ENCODE measurements around the gene GATAD2B. TPM values are rescaled to one million over a fixed set of nuclear protein-coding genes. Genes with fewer than 3 reads are reported as not detected.

GATAD2B gene
- total RNA-seq, 2 donors from 2014 or later: 47.8 to 51.1 TPM

DNA sequence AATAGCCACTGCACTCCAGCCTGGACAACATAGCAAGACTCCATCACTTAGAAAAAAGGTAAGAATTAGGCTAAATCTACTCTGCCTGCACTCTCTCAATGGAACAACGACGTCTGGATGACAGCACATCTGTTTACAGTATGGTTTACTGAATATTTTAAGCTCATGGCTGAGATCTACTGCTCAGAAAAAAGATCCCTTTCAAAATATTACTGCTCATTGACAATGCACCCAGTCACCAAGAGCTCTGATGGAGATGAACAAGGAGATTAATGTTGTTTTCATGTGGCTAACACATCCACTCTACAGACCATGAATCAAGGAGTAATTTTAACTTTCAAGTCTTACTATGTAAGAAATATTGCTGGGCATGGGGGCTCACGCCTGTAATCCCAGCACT is 89.6 kb downstream of the GATAD2B start:
- H3K4me1 Mint-ChIP-seq: peaks cover 9% of the 10 kb centered on the region
- H3K4me3 Mint-ChIP-seq: no peak overlapping the region
- no peaks in the 10 kb centered on the region for H3K9me3 Mint-ChIP-seq
- H3K27me3 Mint-ChIP-seq: no peaks in the 10 kb centered on the region
- ATAC-seq (replicated peaks): no peak
- H3K27ac Mint-ChIP-seq: peak overlapping the region; percentile 49
- H3K36me3 Mint-ChIP-seq (ENCODE audit: low read depth): peaks cover 40% of the 10 kb centered on the region

DNA sequence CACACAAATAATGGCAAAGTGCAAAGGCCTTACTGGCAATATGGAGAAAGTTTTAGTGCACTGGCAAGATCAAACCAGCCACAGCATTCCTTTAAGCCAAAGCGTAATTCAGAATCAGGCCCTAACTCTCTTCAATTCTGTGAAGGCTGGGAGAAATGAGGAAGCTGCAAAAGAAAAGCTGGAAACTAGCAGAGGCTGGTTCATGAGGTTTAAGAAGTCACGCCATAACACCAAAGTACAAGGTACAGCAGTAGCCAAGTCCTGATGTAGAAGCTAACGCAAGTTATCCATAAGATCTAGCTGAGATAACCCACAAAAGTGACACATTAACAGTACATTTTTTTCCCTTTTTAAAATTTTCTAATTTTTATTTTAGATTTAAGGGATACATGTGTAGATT is 90.5 kb downstream of the GATAD2B start:
- no peaks in the 10 kb centered on the region for H3K9me3 Mint-ChIP-seq
- H3K36me3 Mint-ChIP-seq (ENCODE audit: low read depth): peaks cover 41% of the 10 kb centered on the region
- peaks cover 5% of the 10 kb centered on the region for H3K4me1 Mint-ChIP-seq
- no peaks in the 10 kb centered on the region for H3K27me3 Mint-ChIP-seq
- no peak overlapping the region for H3K4me3 Mint-ChIP-seq
- H3K27ac Mint-ChIP-seq: no peak overlapping the region
- no peak for ATAC-seq (replicated peaks)

DNA sequence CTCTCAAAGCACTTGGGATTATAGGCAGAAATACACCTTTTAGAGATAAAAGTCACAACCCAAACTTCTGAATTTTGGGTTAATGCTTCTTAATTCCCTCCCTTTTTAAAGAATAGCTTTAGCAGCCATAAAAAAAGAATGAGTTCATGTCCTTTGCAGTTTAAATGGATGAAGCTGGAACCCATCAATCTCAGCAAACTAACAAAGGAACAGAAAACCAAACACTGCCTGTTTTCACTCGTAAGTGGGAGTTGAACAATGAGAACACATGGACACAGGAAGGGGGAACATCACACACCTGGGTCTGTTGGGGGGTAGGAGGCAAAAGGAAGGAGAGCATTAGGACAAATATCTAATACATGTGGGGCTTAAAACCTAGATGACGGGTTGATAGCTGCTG is 91.7 kb downstream of the GATAD2B start:
- Mint-ChIP-seq H3K4me1 (peaks cover 5% of the 10 kb centered on the region), H3K4me3 (no peak overlapping the region), H3K27me3 (no peaks in the 10 kb centered on the region), H3K36me3 (ENCODE audit: low read depth) (peaks cover 50% of the 10 kb centered on the region), H3K27ac (peak overlapping the region; percentile 51), H3K9me3 (no peaks in the 10 kb centered on the region)
- ATAC-seq (replicated peaks): no peak

GRCh38 chr1:153827168-153827964 is 95.4 kb downstream of the GATAD2B start:
- Mint-ChIP-seq H3K4me1 (no peaks in the 10 kb centered on the region), H3K36me3 (ENCODE audit: low read depth) (peaks cover 63% of the 10 kb centered on the region), H3K27ac (peak overlapping the region; percentile 77), H3K9me3 (no peaks in the 10 kb centered on the region), H3K4me3 (no peak overlapping the region), H3K27me3 (no peaks in the 10 kb centered on the region)
- peak; percentile 44 for ATAC-seq (replicated peaks)

DNA sequence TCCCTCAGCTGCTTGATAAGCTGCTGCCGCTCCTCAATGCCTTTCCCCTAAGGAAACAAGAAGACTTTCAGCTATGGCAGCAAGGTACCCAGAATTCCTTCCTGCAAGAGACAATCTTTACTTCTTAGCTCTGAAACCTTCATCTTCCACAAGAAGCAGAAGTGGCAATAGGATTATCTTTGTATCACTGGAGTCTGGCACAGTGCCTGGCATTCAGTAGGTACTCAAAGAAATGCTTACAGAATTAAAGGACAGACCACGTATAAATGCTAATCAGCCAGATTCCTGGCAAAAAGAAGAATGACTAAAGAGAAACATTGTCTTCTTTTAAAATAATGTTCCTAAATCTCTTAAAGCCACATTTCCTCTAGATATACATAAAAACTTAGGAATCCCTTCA is 103.9 kb downstream of the GATAD2B start:
- Mint-ChIP-seq H3K4me3 (no peak overlapping the region), H3K9me3 (no peaks in the 10 kb centered on the region), H3K36me3 (ENCODE audit: low read depth) (peaks cover 82% of the 10 kb centered on the region), H3K27me3 (no peaks in the 10 kb centered on the region), H3K4me1 (no peaks in the 10 kb centered on the region), H3K27ac (peak overlapping the region; percentile 53)
- ATAC-seq (replicated peaks): no peak

GRCh38 chr1:153816283-153816889 is 106.4 kb downstream of the GATAD2B start:
- Mint-ChIP-seq H3K27ac (no peak overlapping the region), H3K27me3 (no peaks in the 10 kb centered on the region), H3K9me3 (no peaks in the 10 kb centered on the region), H3K4me1 (no peaks in the 10 kb centered on the region), H3K4me3 (no peak overlapping the region), H3K36me3 (ENCODE audit: low read depth) (peaks cover 98% of the 10 kb centered on the region)
- ATAC-seq (replicated peaks): no peak

GRCh38 chr1:153805886-153806719 is 116.7 kb downstream of the GATAD2B start:
- H3K27me3 Mint-ChIP-seq: no peaks in the 10 kb centered on the region
- peaks cover 55% of the 10 kb centered on the region for H3K36me3 Mint-ChIP-seq (ENCODE audit: low read depth)
- peak; percentile 34 for ATAC-seq (replicated peaks)
- peak overlapping the region; percentile 62 for H3K27ac Mint-ChIP-seq
- no peaks in the 10 kb centered on the region for H3K9me3 Mint-ChIP-seq
- H3K4me3 Mint-ChIP-seq: peak overlapping the region; percentile 54
- peaks cover 18% of the 10 kb centered on the region for H3K4me1 Mint-ChIP-seq

DNA sequence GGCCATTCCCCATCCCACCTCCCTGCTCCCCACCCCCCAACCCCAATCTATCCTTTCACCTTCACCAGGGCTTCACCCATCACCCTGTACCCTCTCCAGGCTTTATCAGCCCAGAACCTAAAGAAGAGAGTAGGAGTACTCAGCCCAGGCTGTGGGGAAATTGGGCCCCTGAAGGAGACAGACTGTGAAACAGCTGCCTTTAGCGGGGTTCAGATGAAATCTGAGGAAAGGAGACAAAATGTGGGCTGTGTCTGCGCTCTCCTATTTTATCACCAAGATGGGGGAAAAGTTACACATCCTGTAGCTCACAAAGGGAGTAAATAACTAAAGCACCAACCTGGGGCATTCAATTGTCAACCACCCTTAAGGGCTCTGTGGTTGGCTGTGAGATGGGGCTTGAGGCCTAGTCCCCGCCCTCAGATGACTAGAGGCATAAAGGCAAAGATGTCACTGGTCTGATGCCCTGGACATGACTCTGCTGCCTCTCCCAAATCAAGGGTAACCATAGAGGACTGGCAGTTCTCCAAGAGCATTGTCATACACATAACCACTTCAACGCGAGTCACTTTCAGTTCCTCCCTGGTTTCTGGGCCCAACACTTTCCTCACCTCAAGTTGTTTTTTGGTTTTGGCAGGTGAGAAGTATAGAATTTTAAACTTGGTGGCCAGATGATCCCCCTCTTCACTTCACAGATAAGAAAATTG is 117.6 kb downstream of the GATAD2B start:
- H3K4me1 Mint-ChIP-seq: peaks cover 18% of the 10 kb centered on the region
- H3K27ac Mint-ChIP-seq: peak overlapping the region; percentile 62
- H3K36me3 Mint-ChIP-seq (ENCODE audit: low read depth): peaks cover 46% of the 10 kb centered on the region
- no peaks in the 10 kb centered on the region for H3K27me3 Mint-ChIP-seq
- H3K4me3 Mint-ChIP-seq: peak overlapping the region; percentile 54
- peak; percentile 98 for ATAC-seq (replicated peaks)
- no peaks in the 10 kb centered on the region for H3K9me3 Mint-ChIP-seq

GRCh38 chr1:153804112-153804511 is 118.7 kb downstream of the GATAD2B start:
- H3K36me3 Mint-ChIP-seq (ENCODE audit: low read depth): peaks cover 35% of the 10 kb centered on the region
- peak overlapping the region; percentile 56 for H3K27ac Mint-ChIP-seq
- ATAC-seq (replicated peaks): no peak
- peaks cover 18% of the 10 kb centered on the region for H3K4me1 Mint-ChIP-seq
- H3K27me3 Mint-ChIP-seq: no peaks in the 10 kb centered on the region
- H3K4me3 Mint-ChIP-seq: peak overlapping the region; percentile 18
- H3K9me3 Mint-ChIP-seq: no peaks in the 10 kb centered on the region

DNA sequence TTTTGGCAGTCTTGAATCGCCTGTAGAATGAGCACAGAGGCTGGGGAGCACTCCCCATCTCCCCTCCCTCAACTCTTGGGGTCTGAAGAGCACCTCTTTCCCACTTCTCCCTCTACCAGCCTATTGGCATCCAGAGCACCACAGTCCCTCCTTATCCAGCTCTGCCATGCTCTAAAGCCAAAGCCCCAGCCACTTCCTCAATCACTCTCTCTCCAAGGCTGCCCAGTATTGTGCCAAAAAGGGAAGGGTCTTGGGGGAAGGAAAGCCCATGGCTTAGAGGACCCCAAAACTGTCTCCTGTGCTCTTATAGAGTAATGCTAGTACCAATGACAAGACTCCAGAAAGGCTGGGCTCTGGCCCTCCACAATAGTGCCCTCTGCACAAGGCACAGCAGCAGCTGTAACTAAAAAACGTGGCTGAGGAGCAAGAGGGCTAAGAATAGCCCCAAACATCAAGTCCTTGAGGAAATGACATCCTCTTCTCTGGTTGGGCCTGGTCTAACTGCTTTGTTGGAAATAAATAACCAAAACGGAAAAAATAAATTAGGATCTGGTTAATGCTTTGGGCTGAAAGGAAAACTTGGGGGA is 119.2 kb downstream of the GATAD2B start:
- Mint-ChIP-seq H3K36me3 (ENCODE audit: low read depth) (peaks cover 29% of the 10 kb centered on the region), H3K9me3 (no peaks in the 10 kb centered on the region), H3K4me1 (peaks cover 18% of the 10 kb centered on the region), H3K27ac (peak overlapping the region; percentile 56), H3K27me3 (no peaks in the 10 kb centered on the region), H3K4me3 (no peak overlapping the region)
- ATAC-seq (replicated peaks): no peak

DNA sequence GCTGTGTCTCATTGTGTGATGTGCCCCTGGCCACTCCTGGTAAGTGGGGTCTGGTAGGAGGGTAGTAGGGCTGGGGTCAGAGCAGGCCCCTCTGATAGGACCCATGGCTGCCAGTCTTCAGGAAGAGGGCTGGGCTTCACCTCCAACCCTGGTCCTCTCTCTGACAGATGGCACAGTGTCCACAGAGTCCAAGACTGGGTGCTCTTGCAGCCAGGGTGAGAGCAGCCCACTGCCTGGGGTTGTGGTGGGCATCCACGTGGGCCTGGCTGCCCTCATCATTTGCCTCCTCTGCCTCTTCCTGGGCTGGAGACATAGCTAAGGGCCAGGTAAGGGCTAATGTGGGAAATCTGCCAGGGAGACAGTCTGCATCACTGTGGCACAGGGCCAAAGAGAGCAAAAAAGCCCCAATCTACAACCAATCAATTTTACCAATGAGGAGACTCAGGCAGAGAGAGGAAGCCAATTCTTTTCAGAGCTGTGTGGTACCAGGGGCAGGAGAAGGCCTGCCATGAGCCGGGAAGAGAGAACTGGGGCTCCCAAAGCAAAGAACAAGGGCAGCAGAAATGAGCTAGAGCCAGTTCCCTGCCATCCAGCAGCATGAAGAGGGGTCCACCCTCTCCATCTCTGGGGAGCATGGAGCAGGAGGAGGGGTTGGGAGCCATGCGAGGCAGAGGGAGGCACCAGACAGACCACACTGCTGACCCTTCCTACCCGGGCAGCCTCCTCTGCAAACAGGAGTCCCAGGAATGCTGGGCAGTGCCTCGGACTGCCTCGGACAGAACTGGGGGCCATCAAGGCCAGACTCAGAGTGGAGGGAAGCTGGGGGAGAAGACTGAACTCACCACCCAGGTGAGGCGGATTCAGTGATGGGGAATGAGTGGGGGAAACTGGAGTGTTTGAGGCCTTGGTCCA is 120.7 kb downstream of the GATAD2B start:
- peaks cover 16% of the 10 kb centered on the region for H3K36me3 Mint-ChIP-seq (ENCODE audit: low read depth)
- no peaks in the 10 kb centered on the region for H3K9me3 Mint-ChIP-seq
- H3K27ac Mint-ChIP-seq: peak overlapping the region; percentile 80
- H3K4me1 Mint-ChIP-seq: peaks cover 18% of the 10 kb centered on the region
- ATAC-seq (replicated peaks): no peak
- H3K4me3 Mint-ChIP-seq: no peak overlapping the region
- no peaks in the 10 kb centered on the region for H3K27me3 Mint-ChIP-seq

- Mint-ChIP-seq H3K4me3 (no peak overlapping the region), H3K27ac (peak overlapping the region; percentile 80), H3K4me1 (peaks cover 18% of the 10 kb centered on the region), H3K36me3 (ENCODE audit: low read depth) (peaks cover 9% of the 10 kb centered on the region), H3K9me3 (no peaks in the 10 kb centered on the region), H3K27me3 (no peaks in the 10 kb centered on the region)
- ATAC-seq (replicated peaks): no peak
Observed at GRCh38 chr1:153801028-153801625, 121.6 kb downstream of the GATAD2B start.

- H3K4me1 Mint-ChIP-seq: peaks cover 14% of the 10 kb centered on the region
- H3K9me3 Mint-ChIP-seq: no peaks in the 10 kb centered on the region
- peak overlapping the region; percentile 59 for H3K27ac Mint-ChIP-seq
Observed at GRCh38 chr1:153800516-153800915, 122.3 kb downstream of the GATAD2B start.

More at GRCh38 chr1:153800516-153800915, 122.3 kb downstream of the GATAD2B start:
- ATAC-seq (replicated peaks): no peak
- H3K4me3 Mint-ChIP-seq: no peak overlapping the region
- no peaks in the 10 kb centered on the region for H3K27me3 Mint-ChIP-seq
- peaks cover 3% of the 10 kb centered on the region for H3K36me3 Mint-ChIP-seq (ENCODE audit: low read depth)
